ENCODE measurements around the gene TENT4B.

DNA sequence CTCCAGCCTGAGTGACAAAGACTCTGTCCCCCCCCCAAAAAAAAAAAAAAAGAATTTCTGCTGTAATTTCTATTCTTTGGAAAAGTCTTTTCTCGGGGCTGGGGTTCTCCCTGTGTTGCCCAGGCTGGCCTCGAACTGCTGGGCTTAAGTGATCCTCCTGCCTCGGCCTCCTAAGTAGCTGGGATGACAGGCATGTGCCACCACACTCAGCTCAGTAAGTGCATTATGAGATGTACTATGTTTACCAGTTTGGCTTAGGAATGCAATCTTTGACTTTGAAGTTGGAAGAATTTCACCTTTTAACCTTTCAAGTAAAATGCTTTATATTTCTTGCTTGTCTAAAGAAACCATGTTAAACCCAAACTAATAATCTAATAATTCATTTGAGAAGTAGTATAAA, 85.2 kb downstream of the TENT4B start:
- TF ChIP-seq, protein P1, sequence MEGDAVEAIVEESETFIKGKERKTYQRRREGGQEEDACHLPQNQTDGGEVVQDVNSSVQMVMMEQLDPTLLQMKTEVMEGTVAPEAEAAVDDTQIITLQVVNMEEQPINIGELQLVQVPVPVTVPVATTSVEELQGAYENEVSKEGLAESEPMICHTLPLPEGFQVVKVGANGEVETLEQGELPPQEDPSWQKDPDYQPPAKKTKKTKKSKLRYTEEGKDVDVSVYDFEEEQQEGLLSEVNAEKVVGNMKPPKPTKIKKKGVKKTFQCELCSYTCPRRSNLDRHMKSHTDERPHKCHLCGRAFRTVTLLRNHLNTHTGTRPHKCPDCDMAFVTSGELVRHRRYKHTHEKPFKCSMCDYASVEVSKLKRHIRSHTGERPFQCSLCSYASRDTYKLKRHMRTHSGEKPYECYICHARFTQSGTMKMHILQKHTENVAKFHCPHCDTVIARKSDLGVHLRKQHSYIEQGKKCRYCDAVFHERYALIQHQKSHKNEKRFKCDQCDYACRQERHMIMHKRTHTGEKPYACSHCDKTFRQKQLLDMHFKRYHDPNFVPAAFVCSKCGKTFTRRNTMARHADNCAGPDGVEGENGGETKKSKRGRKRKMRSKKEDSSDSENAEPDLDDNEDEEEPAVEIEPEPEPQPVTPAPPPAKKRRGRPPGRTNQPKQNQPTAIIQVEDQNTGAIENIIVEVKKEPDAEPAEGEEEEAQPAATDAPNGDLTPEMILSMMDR (conservative IDR thresholded peaks at IDR 0.05 in 1 of 2, IDR thresholded peaks at IDR 0.05 in 1 of 2; ENCODE audit: low read depth in 1 of 2, low read length in 2 of 2): no peak
- TF ChIP-seq EZH2 (IDR thresholded peaks at IDR 0.05; ENCODE audit: low read length, missing control alignments): no peak
